Kidney glomerular epithelial cell (primary cell): ENCODE data around the gene CD300A.

Experiments used
- DNase-seq: peaks from one replicate; lab custom pipeline; 2025; lab: John Stamatoyannopoulos, UW

CD300A gene

DNA sequence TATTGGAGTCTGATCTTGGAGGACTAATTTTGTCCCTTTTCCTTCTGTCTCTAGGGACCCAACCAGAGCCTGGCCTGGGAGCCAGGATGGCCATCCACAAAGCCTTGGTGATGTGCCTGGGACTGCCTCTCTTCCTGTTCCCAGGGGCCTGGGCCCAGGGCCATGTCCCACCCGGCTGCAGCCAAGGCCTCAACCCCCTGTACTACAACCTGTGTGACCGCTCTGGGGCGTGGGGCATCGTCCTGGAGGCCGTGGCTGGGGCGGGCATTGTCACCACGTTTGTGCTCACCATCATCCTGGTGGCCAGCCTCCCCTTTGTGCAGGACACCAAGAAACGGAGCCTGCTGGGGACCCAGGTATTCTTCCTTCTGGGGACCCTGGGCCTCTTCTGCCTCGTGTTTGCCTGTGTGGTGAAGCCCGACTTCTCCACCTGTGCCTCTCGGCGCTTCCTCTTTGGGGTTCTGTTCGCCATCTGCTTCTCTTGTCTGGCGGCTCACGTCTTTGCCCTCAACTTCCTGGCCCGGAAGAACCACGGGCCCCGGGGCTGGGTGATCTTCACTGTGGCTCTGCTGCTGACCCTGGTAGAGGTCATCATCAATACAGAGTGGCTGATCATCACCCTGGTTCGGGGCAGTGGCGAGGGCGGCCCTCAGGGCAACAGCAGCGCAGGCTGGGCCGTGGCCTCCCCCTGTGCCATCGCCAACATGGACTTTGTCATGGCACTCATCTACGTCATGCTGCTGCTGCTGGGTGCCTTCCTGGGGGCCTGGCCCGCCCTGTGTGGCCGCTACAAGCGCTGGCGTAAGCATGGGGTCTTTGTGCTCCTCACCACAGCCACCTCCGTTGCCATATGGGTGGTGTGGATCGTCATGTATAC is 26.5 kb upstream of the CD300A start:
- no peak for DNase-seq

DNA sequence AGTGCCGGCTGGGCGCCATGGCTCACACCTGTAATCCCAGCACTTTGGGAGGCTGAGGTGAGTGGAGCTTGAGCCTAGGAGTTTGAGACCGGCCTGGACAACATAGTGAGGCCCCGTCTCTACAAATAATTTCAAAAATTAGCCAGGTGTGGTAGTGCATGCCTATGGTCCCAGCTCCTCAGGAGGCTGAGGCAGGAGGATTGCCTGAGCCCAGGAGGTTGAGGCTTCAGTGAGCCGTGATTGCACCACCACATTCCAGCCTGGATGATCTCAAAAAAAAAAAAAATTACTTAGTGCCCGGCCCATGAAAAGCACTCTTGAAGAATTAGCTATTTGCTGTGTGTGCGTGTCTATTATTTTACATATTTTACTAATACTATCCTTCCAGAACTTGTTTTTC is 24.9 kb upstream of the CD300A start:
- no peak for DNase-seq

DNA sequence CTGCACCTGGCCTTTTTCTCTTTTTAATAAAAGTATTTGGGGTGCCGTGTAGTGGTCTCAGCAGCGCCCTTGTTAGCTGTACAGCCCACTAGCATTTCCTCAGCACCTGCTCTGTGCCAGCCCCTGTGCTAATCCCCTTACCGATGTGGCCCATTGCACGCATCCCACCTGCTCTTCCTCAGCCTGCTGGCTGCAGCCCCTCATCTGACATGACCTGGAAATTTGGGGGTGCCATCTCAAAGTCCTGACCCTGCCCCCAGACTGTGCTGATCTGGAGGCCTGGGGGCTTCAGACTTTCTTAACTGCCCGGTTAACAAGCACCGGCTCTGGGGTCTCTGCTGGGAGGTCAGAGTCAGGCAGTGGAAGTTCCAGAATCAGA is 24.2 kb upstream of the CD300A start:
- DNase-seq = no peak

DNA sequence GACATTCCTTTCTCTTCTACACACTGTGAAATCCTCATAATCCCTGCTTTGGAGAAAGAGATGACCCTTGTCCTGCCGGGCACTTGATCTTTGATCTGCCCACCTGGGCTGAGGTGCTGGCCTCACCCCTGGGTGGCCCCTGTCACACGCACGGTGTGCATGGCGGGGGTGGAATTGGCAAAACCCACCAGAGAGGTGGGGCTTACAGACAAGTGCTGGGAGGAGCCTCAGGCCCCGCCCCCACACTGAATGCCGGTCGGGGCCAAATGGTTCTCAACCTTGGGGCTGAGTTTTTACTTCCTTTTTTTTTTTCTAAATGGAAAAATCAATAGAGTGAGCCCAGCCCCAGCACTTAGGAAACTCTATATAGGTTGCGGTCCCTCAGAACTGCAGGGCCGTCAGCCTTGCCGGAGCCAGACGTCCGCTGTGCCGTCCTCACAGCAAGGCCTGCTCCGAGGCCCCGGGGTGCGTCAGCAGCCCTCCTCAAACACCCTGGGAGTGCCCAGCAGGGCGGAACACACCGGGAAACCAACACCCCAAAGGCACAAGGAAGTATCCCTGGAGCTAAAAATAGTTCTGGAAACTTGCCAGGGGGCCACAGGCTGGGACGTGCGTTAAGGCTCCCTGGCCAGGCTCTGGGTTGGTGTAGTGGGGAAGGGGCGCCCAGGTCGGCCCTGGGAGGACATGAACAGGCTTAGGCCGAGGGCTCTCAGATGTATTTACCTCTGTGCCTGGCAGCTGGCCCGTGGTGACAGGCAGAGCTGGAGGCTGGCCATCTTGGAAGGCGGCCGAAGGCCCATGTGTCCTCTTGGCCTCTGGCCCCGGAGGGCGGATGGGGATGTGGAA is 23.5 kb upstream of the CD300A start:
- peak; percentile 21 for DNase-seq

DNA sequence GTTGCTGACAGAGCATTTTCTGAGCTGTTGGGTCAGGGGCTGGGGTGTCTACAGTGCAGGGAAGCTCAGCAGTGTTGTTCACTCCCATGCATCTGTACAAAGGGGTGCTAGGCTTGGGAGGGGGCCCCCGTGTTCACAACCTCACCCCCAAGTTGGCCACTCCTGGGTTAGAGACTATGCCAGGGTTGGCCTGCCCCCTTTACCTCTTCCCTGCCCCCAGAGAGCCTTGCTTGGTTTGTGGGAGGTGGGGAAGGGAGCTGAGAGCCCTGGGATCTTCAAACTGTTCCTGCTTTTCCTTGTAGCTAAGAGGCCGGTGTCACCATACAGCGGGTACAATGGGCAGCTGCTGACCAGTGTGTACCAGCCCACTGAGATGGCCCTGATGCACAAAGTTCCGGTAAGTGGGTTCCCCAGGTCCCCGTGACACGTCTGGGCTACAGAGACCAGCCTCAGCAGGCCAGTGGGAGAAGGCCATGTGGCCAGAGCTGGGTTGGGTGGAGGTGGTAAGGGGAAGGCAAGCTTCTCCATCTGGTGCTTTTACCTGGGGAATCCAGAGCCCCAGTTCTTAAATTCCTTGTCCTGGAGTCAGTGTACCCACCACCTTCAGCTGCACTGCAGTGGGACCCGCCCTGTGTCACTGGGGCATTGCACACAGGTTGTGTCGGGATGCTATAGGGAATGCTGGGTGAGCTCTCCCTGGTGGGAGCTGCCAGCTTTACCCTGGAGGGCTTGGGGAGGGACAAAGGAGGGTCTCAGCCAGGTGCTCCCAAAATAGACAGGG is 22.7 kb upstream of the CD300A start:
- no peak for DNase-seq

DNA sequence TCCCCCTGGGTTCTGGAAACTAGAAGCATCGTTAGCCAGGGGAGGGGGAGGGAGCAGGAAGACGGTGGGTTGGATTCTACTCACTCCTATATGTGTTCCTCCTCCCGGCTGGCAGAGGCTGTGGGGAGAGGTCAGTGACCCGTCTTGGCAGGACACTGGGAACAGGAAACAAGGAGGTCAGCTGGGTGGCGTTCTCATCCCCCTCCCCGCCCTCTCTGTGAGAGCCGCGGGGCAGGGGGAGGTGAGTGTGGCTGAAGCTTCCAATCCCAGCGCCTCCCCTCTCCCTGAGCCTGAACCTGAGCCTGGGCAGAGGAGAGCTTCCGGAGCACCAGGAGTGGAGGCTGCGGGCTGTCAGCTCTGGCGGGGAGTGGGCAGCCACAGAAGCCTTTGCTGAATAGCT is 22.0 kb upstream of the CD300A start:
- DNase-seq = peak; percentile 25

DNA sequence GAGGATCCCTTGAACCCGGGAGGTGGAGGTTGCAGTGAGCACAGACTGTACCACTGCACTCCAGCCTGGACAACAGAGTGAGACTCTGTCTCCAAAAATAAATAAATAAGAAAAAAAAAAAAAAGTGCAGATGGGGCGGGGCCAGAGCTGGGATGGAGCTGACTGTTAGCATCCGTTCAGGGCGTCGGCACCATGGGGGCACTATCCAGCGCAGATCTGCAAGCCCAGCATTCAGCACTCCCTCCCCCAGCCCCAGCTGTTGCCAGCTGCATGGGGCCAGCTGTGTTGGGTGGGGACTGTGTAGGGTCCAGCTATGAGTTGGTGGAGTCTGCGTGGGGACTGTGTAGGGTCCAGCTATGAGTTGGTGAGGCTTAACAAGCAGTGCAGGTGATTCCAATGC is 21.3 kb upstream of the CD300A start:
- DNase-seq = no peak

DNA sequence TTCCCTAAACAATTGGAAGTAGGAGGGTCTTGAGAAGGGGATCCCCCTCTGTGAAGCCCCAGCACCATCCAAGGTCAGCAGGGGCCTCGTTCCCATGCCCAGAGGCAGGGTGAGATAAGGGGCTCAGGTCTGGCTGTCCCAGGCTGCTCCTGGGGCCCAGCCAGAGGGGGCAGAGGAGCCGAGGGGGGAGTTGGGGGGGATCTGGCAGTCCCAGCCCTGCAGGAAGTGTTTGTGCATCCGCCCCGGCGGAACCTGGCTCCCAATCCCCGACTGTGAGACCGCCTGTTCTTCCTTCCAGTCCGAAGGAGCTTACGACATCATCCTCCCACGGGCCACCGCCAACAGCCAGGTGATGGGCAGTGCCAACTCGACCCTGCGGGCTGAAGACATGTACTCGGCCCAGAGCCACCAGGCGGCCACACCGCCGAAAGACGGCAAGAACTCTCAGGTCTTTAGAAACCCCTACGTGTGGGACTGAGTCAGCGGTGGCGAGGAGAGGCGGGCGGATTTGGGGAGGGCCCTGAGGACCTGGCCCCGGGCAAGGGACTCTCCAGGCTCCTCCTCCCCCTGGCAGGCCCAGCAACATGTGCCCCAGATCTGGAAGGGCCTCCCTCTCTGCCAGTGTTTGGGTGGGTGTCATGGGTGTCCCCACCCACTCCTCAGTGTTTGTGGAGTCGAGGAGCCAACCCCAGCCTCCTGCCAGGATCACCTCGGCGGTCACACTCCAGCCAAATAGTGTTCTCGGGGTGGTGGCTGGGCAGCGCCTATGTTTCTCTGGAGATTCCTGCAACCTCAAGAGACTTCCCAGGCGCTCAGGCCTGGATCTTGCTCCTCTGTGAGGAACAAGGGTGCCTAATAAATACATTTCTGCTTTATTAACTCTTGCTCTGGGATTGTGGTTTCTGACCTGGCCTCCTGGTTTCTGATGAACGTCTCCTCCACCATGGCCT is 19.6 kb upstream of the CD300A start:
- DNase-seq = peak; percentile 25

DNA sequence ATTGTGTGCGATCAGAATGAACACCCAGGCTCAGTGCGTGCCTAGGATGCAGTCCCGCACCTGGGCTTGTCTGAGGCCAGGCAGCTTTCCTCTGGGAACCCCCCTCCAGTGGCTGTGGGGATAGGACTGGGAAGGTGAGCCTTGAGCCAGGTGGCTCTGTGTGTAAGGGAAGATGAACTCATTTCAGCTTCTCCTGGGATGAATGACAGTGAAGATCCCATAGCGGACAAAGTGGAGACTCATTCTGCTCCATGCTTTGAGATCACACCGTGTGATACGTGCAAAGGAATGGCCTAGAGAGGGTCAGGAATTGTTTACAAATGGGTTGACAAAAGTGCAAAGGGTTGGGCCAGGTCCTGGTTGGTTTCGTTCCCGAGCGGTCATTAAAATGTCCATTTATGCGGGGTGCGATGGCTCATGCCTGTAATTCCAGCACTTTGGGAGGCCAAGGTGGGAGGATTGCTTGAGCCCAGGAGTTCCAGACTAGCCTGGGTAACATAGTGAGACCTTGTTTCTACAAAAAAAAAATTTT is 18.7 kb upstream of the CD300A start:
- DNase-seq = no peak

DNA sequence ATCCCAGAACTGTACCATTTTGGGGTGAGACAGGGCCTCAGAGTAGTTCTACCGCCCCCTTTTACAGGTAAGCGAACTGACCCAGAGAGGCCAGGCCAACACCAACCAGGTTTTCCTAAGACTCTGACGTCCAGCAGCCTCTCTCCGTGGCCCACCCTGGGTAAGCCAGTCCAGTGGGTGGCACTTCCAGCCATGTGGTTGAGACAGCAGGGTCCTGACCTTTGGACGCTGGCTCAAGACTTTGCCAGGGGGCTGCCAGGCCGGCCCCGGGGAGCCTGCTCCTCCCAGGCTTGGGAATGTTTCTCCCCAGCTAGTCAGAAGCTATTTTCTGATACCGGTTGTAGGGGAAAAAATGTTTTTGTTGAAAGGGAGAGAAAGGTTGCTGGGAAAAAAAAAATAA is 17.7 kb upstream of the CD300A start:
- no peak for DNase-seq

DNA sequence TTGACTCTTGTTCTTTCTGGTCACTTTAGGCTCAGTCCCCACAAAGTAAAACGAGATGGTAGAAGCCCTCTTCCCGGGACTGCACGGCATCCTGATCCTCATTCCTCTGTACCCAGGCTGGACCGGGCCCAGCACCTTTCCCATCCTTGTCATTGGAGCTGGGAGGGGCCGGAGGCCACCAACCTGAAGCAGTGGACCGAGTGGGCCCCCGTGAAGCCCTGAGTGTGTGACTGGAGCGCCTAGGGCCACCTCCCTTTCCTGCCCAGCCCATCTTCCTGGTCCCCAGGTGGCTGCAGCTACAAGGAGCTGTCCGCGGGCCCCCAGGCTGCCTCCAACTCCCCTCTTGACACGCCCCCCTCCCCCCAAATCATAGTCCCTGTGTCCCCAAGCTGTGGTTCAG is 17.1 kb upstream of the CD300A start:
- no peak for DNase-seq

DNA sequence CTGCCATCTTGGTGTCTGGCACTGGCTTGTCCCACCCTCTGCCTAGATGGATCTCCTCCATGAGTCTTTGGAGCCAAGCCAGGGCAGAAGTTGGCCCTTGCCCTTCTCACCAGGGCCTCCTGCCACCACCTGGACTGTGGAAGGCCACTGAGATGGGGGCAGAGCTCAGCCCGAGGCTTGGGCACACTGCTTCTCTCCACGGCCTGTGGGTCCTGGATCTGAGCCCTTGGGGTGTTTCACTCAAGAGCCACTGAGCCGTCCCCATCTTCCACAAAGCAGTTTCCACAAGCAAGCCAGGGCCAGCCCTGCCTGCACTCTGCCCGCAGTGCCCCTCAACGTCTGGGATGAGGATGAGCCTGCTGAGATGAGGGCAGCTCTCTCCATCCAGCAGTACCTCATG is 16.7 kb upstream of the CD300A start:
- DNase-seq = no peak

DNA sequence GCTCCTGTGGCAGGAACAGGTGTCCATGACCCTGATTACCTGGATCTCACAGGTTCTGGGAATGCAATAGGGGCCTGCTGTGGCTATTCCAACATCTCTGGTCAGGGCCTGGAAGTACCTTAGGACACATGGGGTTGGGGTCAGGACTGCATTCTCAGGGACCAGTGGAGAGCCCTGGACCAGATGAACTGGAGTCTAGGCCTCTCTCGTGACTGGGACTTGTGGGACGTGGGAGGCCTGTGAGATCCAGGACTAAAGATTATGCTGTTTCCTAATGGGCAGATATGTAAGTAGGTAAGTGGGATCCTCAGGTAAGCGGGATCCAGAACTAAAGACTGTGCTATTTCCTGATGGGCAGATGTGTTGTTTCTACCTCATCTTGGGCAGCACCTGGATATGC is 16.2 kb upstream of the CD300A start:
- DNase-seq = no peak

DNA sequence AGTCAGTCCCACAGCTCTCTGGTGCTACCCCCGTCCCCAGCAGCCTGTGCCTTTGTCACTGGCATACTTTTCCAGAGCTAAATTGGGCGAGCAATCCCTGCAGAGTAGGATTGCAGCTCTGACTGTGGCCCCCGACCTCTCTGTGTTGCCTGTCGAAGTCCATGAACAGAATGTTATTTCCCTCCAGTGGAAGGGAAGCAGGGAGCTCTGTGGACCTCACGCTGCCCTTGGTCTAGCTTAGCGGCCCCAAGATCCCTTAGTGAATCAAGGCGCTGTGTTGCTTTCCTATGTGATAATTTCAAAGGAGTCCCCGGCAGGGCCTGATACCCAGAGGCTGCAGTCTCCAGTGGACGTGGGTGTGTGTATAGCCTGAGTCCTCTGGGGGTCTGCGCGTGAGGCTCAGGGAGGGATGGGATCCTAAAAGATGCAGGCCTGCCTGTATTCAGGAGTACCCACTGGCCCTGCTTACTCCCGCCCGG is 15.5 kb upstream of the CD300A start:
- DNase-seq = no peak

DNA sequence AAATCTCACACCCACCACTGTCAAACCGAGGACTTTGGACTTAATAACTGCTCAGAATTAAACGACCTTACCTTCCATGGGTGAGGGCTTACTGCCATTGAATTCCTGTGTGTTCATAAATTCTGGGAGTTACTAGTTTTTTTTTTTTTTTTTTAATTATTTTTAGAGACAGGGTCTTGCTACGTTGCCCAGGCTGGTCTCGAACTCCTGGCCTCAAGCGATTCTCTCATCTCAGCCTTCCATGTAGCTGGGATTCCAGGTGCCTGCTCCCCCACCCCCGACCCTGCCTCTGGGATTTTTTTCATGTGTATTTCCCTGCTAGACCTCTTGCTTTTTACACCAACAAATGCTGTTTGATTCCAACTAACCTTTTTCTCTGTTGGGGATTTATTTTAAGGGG is 14.9 kb upstream of the CD300A start:
- no peak for DNase-seq

DNA sequence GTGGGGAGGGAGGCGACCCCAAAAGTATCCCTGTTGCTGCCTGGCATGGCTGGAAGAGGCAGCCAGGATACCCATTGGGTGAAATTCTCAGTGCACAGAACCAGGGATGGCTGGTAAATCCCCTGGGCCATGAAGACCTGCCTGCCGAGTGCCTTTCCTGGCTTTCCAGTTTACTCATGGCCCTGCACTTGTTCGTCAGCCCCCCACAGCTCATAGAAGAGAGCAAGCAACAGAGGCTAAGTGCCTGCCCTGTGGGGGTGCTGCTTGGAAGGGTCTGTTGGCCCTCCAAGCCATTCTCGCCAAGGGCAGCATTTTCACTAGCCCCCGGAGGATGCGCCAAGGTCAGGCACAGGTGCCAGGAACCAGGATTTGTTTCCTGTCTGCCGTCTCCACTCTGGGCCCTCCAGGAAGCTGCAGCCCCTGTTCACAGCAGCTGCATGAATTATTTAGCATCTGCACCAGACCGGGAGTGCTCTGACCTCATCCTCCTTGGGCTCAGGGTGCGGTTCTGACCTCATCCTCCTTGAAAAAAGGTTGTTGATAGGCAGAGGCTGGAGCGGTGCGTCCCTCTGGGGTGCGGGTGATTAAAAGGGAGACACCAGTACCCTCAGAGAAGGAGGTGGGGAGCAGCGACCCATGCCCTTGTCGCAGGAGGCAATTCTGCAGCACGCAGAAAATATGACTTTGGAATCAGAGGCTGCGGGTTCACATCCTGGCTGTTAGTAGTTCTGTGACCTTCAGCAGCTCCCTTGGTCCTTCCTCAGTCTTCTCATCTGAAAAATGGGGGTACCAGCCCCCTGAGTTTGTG is 14.2 kb upstream of the CD300A start:
- DNase-seq = no peak

DNA sequence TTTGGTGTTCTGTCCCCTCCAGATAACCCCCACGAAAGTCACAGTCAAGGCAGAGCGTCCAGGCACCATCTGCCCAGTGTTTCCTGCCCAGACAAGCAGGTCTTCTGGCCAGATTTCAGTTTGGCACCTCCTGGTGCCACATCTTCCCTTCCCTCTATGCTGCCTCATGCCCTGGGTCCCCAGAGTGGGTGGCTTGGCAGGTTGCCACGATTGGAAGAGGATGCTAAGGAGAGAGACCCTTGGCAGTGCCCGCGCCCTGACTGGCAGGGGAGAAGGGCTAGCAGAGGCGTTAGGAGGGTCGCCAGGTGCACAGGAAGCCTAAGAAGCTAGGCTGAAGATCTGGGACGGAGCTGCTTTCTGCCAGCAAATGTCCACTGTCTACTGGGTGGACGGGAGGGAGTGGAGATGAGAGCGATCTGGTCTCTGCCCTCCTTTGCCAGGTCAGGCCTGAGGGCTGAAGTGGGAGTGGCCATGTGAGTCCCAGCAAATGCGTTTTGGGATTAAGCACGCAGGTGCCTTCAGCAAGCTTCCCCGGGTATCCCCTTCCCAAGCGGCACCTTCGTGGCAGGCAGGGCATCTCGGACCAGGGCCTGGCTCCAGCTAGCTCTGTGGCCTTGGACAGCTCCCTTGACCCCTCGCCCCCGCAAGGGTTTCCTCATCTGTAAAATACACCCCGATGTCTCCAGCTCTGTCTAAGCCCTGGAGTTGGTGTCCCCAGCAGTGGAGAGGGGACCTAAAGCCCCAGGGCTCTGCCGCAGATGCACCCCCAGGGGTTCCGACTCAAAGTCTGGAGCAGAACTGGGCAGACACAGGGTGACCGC is 13.4 kb upstream of the CD300A start:
- no peak for DNase-seq

DNA sequence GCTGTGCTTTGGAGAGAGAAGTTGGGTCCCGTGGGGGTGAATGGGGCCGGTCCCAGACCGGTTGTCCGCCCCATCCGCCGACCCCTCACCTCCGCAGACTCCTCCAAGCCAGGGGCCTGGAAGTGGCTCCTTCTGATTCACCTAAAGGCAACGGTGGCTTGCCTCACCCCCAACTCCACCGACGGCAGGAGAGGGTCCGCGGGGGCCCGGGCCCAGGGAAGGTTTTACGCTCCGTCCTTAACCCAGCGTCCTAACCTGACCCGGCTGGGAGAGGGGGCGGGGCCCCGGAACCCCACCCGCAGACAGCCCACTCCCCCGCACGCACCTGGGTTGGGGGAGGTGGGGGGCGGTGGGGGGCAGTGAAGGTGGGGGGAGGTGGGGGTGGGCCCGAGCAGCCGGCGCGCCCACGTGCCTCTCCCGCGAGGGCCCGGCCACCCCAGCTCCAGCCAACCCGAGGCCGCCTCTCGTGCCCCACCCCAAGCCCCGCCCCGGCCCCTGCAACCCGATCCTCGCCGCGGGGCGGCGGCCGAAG is 12.7 kb upstream of the CD300A start:
- DNase-seq = no peak
